Neuron (in vitro differentiated cells): Measurements from ENCODE around the gene ARHGAP42.

Experiments
- H2AFZ ChIP-seq: one replicate; pipeline ENCODE4 v1.6.1; 2013; ENCODE audit warnings: low read depth, mild to moderate bottlenecking, inconsistent platforms, low read length, moderate library complexity
- H3K27me3 ChIP-seq: one replicate; pipeline ENCODE4 v1.6.1; 2013; ENCODE audit warnings: low read length; ENCODE audit not compliant: insufficient read depth
- H3K36me3 ChIP-seq: one replicate; pipeline ENCODE4 v1.6.1; 2013; ENCODE audit warnings: low read length; ENCODE audit not compliant: insufficient read depth
- H3K4me1 ChIP-seq: one replicate; pipeline ENCODE4 v1.6.1; 2013; ENCODE audit warnings: low read length; ENCODE audit not compliant: insufficient read depth
- H3K4me3 ChIP-seq: 2 replicates; pipeline ENCODE4 v1.5.1; 2013; ENCODE audit warnings: mild to moderate bottlenecking, low read length, moderate library complexity
- H3K9me3 ChIP-seq: one replicate; pipeline ENCODE4 v1.6.1; 2013; ENCODE audit warnings: low read length

ARHGAP42 gene

DNA sequence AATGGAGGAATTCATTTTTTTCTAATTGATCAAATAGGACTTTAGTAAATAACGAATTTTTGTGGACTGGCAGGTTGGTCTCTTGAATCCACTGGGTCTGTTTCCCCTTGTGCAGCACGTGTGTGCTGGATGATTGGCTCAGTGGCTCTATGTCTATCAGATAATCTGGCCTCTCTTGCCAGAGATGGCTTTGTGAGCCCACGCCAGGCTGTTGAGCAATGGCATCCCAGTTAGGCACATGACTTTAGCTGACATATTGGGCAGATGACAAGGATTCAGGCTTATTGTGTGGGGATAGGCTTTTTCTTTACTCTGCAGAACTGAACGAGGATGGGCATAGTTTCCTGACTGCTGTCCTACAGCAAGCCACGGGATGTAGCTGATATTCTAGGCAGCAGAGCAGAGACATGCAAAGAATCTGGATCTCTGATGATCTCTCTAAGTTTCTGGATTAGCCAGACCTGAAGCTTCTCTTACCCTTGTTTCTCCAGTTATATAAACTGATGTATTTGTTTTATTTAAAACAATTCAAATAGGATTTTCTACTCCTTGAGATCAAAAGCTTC lies 144.9 kb downstream of the ARHGAP42 start:
- Histone ChIP-seq H3K9me3 (no peaks in the 10 kb centered on the region), H3K27me3 (no peaks in the 10 kb centered on the region), H2AFZ (no peak overlapping the region), H3K4me3 (no peak overlapping the region), H3K4me1 (peaks cover 7% of the 10 kb centered on the region), H3K36me3 (no peaks in the 10 kb centered on the region)

- H3K9me3 ChIP-seq: no peaks in the 10 kb centered on the region
- no peak overlapping the region for H3K4me3 ChIP-seq
- peaks cover 5% of the 10 kb centered on the region for H3K4me1 ChIP-seq
- H3K27me3 ChIP-seq: no peaks in the 10 kb centered on the region
- H3K36me3 ChIP-seq: no peaks in the 10 kb centered on the region
- no peak overlapping the region for H2AFZ ChIP-seq
These were observed 145.7 kb downstream of the ARHGAP42 start for GRCh38 chr11:100832829-100833228.

DNA sequence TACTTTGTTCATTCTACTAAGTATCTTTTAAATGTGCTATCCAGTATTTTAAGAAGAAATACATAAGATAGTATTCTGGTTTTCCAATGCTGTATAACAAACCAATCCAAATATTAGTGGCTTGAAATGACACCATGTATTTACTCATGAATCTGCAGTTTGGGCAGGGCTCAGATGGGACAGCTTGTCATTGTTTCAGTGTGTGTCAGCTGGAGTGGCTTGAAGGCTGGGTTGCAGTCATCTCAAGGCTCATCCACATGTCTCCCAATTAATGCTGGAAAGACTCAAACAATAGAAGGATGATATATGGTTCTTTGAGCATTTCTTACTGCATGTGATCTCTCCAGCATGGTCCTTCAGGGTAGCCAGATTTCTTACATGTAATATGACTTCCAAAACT lies 146.2 kb downstream of the ARHGAP42 start:
- Histone ChIP-seq H3K9me3 (no peaks in the 10 kb centered on the region), H3K4me3 (no peak overlapping the region), H3K27me3 (no peaks in the 10 kb centered on the region), H2AFZ (no peak overlapping the region), H3K4me1 (peaks cover under 1% of the 10 kb centered on the region), H3K36me3 (no peaks in the 10 kb centered on the region)

GRCh38 chr11:100835854-100836253 lies 148.8 kb downstream of the ARHGAP42 start:
- H3K36me3 ChIP-seq: no peaks in the 10 kb centered on the region
- H3K4me3 ChIP-seq: no peak overlapping the region
- no peaks in the 10 kb centered on the region for H3K27me3 ChIP-seq
- no peaks in the 10 kb centered on the region for H3K9me3 ChIP-seq
- no peaks in the 10 kb centered on the region for H3K4me1 ChIP-seq
- H2AFZ ChIP-seq: no peak overlapping the region

- H3K9me3 ChIP-seq: no peaks in the 10 kb centered on the region
- H3K4me3 ChIP-seq: no peak overlapping the region
- H2AFZ ChIP-seq: no peak overlapping the region
- H3K27me3 ChIP-seq: no peaks in the 10 kb centered on the region
- no peaks in the 10 kb centered on the region for H3K36me3 ChIP-seq
- no peaks in the 10 kb centered on the region for H3K4me1 ChIP-seq
These were observed 150.2 kb downstream of the ARHGAP42 start for GRCh38 chr11:100837311-100837710.

DNA sequence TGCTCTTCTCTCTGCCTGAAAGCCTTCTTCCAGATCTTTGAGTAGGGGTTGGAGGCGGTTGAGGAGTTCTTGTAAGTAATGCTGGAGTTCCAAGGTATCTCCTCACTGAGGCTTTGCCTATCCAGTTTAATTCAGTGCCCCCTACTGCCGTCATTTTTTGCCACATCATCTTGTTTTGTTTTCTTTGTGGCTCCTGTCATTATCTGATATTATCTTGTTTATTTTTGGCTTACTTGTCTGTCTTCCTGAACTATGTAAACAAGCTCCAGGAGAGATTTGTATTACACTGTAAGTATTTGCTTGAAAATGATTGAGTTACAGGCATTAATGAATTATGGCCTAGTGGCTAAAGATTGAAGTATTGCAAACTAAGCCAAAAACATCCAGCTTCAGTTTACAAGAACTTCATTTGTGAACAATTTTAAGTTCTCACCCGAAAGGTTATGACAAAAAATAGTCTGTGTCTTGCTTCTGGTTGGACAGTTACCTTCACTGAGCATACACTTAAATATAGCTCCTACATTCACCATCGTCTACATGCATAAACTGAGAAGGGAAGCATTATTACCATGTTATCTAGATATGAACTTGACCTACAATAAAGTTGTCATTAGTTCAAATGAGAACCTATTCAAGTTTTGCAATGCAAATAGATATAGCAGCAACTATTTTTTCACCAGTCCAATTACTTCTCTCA lies 154.8 kb downstream of the ARHGAP42 start:
- Histone ChIP-seq H3K27me3 (no peaks in the 10 kb centered on the region), H3K36me3 (no peaks in the 10 kb centered on the region)

GRCh38 chr11:100847696-100848216 lies 160.7 kb downstream of the ARHGAP42 start:
- Histone ChIP-seq H3K36me3 (no peaks in the 10 kb centered on the region), H3K4me3 (no peak overlapping the region), H3K27me3 (no peaks in the 10 kb centered on the region), H2AFZ (no peak overlapping the region), H3K4me1 (no peaks in the 10 kb centered on the region), H3K9me3 (no peaks in the 10 kb centered on the region)

More for the DNA sequence above, 154.8 kb downstream of the ARHGAP42 start:
- no peak overlapping the region for H3K4me3 ChIP-seq
- H3K4me1 ChIP-seq: no peaks in the 10 kb centered on the region
- no peak overlapping the region for H2AFZ ChIP-seq
- no peaks in the 10 kb centered on the region for H3K9me3 ChIP-seq

DNA sequence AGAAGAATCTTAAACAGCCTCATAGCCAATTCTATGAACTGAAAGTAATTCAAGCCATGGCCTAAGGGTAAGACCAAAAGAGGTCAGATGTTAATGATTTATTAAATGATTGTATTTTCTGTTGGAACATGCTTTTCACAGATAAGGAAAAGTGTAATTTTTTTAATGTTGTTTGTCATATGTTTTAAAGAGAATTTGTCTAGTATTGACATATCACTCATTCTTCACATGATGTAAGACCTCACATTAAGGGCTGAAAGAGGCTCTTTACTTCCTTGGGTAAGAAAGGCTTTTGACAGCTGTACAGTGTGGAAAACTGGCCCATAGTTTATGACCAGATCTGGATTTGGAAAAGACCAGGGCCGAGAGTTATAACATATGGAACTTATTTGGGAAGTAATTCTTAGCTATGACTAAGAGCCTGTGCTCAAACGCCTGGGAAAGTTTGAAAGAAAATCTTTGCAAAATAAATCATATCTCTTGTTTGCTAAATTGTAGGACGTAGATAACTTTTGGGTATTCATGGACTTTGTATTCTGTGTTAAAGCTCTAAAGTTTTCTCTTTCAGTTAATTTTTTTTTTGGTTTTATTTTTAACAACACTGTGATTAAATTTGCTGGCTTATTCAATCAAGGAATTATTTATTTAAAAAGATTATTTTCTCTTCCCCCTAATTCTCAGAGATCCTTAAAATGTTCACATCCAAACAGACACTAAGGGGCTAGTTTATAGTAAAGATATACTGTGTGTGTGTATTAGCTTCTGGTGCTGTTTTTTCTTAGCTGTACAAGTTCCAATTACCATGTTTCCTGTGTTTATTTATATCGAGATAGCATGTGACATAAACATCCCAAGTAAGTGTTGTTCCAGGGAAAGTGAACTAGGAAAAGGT lies 162.2 kb downstream of the ARHGAP42 start:
- Histone ChIP-seq H3K27me3 (no peaks in the 10 kb centered on the region), H3K9me3 (no peaks in the 10 kb centered on the region), H3K36me3 (no peaks in the 10 kb centered on the region), H3K4me1 (no peaks in the 10 kb centered on the region), H2AFZ (no peak overlapping the region), H3K4me3 (no peak overlapping the region)

- no peak overlapping the region for H2AFZ ChIP-seq
- H3K27me3 ChIP-seq: no peaks in the 10 kb centered on the region
- H3K4me3 ChIP-seq: no peak overlapping the region
- no peaks in the 10 kb centered on the region for H3K36me3 ChIP-seq
- no peaks in the 10 kb centered on the region for H3K9me3 ChIP-seq
- H3K4me1 ChIP-seq: no peaks in the 10 kb centered on the region
These were observed 162.8 kb downstream of the ARHGAP42 start for GRCh38 chr11:100849901-100850235.

DNA sequence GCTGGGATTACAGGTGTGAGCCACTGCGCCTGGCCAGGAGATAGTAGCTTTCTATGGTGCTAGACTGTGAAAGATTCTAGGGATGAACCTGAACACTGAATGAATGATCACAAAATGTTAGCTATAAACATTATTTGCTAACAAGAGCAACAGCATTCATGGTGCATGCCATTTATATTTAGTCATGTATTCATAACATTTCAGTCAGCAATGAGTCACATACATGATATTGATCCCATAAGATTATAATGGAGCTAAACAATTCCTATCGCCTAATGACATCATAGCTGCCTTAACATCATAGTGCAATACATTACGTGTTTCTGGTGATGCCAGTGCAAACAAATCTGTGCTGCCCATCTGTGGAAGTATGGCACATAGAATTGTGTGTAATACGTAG lies 164.1 kb downstream of the ARHGAP42 start:
- H3K4me3 ChIP-seq: no peak overlapping the region
- H3K27me3 ChIP-seq: no peaks in the 10 kb centered on the region
- no peaks in the 10 kb centered on the region for H3K9me3 ChIP-seq
- peaks cover under 1% of the 10 kb centered on the region for H3K4me1 ChIP-seq
- no peaks in the 10 kb centered on the region for H3K36me3 ChIP-seq
- no peak overlapping the region for H2AFZ ChIP-seq

- peaks cover 3% of the 10 kb centered on the region for H3K4me1 ChIP-seq
These were observed 164.6 kb downstream of the ARHGAP42 start for GRCh38 chr11:100851584-100852152.

GRCh38 chr11:100855466-100856067 lies 168.5 kb downstream of the ARHGAP42 start:
- Histone ChIP-seq H3K9me3 (no peaks in the 10 kb centered on the region), H3K36me3 (no peaks in the 10 kb centered on the region), H3K4me1 (peaks cover 7% of the 10 kb centered on the region)

More at GRCh38 chr11:100851584-100852152, 164.6 kb downstream of the ARHGAP42 start:
- Histone ChIP-seq H3K27me3 (no peaks in the 10 kb centered on the region), H2AFZ (no peak overlapping the region), H3K9me3 (no peaks in the 10 kb centered on the region), H3K36me3 (no peaks in the 10 kb centered on the region), H3K4me3 (no peak overlapping the region)

More at GRCh38 chr11:100855466-100856067, 168.5 kb downstream of the ARHGAP42 start:
- Histone ChIP-seq H3K27me3 (no peaks in the 10 kb centered on the region), H2AFZ (no peak overlapping the region), H3K4me3 (no peak overlapping the region)
